ENCODE data around the gene PIEZO2. TPM values are rescaled to one million over a fixed set of nuclear protein-coding genes. Genes with fewer than 3 reads are reported as not detected.

PIEZO2 gene
- total and polyA plus RNA-seq, 2 of the 8 experiments (the other 6 are each of a cell fraction or from before 2014, with no cell fraction given): 4.7 to 16.5 TPM

- Histone ChIP-seq H3K9me3 (ENCODE audit: insufficient read depth in 2 of 2, low read depth in 1 of 2, low read length in 1 of 2) (no peaks in the 10 kb centered on the region), H3K4ac (replicated peaks; ENCODE audit: insufficient read length, low read depth, low read length) (no peak overlapping the region), H4K5ac (ENCODE audit: insufficient read length, low read depth, low read length) (no peak overlapping the region), H4K8ac (ENCODE audit: extremely low read depth, insufficient read depth, low read length) (no peak overlapping the region), H2BK5ac (ENCODE audit: low read depth, low read length) (no peak overlapping the region), H3K79me1 (ENCODE audit: low read depth, low read length) (no peaks in the 10 kb centered on the region), H3K23me2 (ENCODE audit: low read depth, low read length) (no peaks in the 10 kb centered on the region), H2BK12ac (ENCODE audit: low read depth, low read length) (no peak overlapping the region), H2BK15ac (ENCODE audit: low read length) (no peak overlapping the region), H3K4me1 (replicated peaks in 1 of 4; ENCODE audit: control insufficient read depth in 3 of 4, insufficient read depth in 4 of 4, low read length in 3 of 4) (no peaks in the 10 kb centered on the region), H3K9ac (replicated peaks in 1 of 4; ENCODE audit: extremely low read depth in 1 of 4, low read depth in 3 of 4, low read length in 3 of 4) (no peak overlapping the region), H3K14ac (ENCODE audit: insufficient read length) (no peak overlapping the region), H4K20me1 (replicated peaks in 1 of 2; ENCODE audit: control insufficient read depth in 1 of 2, insufficient read depth in 2 of 2, low read length in 2 of 2) (no peaks in the 10 kb centered on the region), H3K23ac (ENCODE audit: insufficient read length) (no peak overlapping the region), H2BK120ac (replicated peaks; ENCODE audit: low read depth, low read length) (no peak overlapping the region), H3K79me2 (ENCODE audit: control insufficient read depth in 1 of 2, insufficient read depth in 2 of 2, low read length in 2 of 2) (no peaks in the 10 kb centered on the region), H3K4me2 (ENCODE audit: insufficient read depth in 1 of 2, low read depth in 2 of 2, low read length in 2 of 2) (no peak overlapping the region), H3K56ac (replicated peaks; ENCODE audit: insufficient read length, low read depth, low read length) (no peak overlapping the region), H2AK5ac (ENCODE audit: low read depth, low read length) (no peak overlapping the region), H3K36me3 (ENCODE audit: control insufficient read depth in 2 of 4, insufficient read depth in 4 of 4, low read length in 3 of 4) (no peaks in the 10 kb centered on the region), H3K27me3 (replicated peaks in 1 of 4; ENCODE audit: control insufficient read depth in 3 of 4, extremely low read depth in 1 of 4, insufficient read depth in 3 of 4, low read length in 3 of 4) (no peaks in the 10 kb centered on the region), H3K18ac (ENCODE audit: extremely low read depth, low read length) (no peak overlapping the region), H2AFZ (ENCODE audit: low read length) (no peak overlapping the region), H4K91ac (replicated peaks; ENCODE audit: insufficient read length, low read length) (no peak overlapping the region), H2BK20ac (ENCODE audit: low read length) (no peak overlapping the region), H3K4me3 (ENCODE audit: extremely low read depth in 1 of 4, insufficient read depth in 2 of 4, low read depth in 3 of 4, low read length in 4 of 4) (no peak overlapping the region), H3K27ac (ENCODE audit: low read depth, low read length) (no peak overlapping the region)
- 95% methylated on average over 5 of the region's 5 CpGs; no CpG with 5 or more reads in 1 of the 2 experiments for WGBS, 2 experiments (ENCODE audit: extremely low coverage in 1 of 2, insufficient coverage in 1 of 2, insufficient read length in 1 of 2, insufficient replicate concordance in 2 of 2, low coverage in 1 of 2, low lambda C conversion rate in 2 of 2, missing lambda C conversion rate in 1 of 2)
- ChIA-PET CTCF (ENCODE audit: partially characterized antibody) (no interaction called here), POLR2A (ENCODE audit: partially characterized antibody) (no interaction called here)
- TF ChIP-seq POLR2A (IDR thresholded peaks at IDR 0.05; ENCODE audit: control extremely low read depth in 1 of 2, low read depth in 2 of 2, low read length in 2 of 2): no peak
- no peak for TF ChIP-seq SP2 (IDR thresholded peaks at IDR 0.05; ENCODE audit: low read length)
- no peak for TF ChIP-seq ZNF274 (IDR thresholded peaks at IDR 0.05; ENCODE audit: borderline replicate concordance, extremely low read depth, low read length)
- TF ChIP-seq JUND (IDR thresholded peaks at IDR 0.05; ENCODE audit: low read length): no peak
- TF ChIP-seq SUZ12 (IDR thresholded peaks at IDR 0.05; ENCODE audit: low read length): no peak
- TF ChIP-seq RNF2 (IDR thresholded peaks at IDR 0.05; ENCODE audit: borderline replicate concordance, low read depth, low read length, missing control alignments, poor library complexity, severe bottlenecking): no peak
- TF ChIP-seq, protein P1, sequence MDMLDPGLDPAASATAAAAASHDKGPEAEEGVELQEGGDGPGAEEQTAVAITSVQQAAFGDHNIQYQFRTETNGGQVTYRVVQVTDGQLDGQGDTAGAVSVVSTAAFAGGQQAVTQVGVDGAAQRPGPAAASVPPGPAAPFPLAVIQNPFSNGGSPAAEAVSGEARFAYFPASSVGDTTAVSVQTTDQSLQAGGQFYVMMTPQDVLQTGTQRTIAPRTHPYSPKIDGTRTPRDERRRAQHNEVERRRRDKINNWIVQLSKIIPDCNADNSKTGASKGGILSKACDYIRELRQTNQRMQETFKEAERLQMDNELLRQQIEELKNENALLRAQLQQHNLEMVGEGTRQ (IDR thresholded peaks at IDR 0.05; ENCODE audit: low read length): no peak
- no peak for TF ChIP-seq NANOG (IDR thresholded peaks at IDR 0.05; ENCODE audit: insufficient read depth, low read depth, low read length, poor library complexity, severe bottlenecking)
- TF ChIP-seq BCL11A (IDR thresholded peaks at IDR 0.05; ENCODE audit: low read depth in 2 of 2, low read length in 2 of 2): no peak
- no peak for TF ChIP-seq SRF (IDR thresholded peaks at IDR 0.05; ENCODE audit: low read depth, low read length)
- no peak for TF ChIP-seq EGR1 (IDR thresholded peaks at IDR 0.05; ENCODE audit: borderline replicate concordance, low read depth, low read length)
- DNase-seq (ENCODE audit: low read depth in 1 of 2, low spot score in 2 of 2) (no peak), FAIRE-seq (no peak)
These were observed 195.7 kb downstream of the PIEZO2 start for GRCh38 chr18:10953672-10954071.
